Panc1 (cell line): Measurements from ENCODE around the gene TAF15. TPM values are rescaled to one million over a fixed set of nuclear protein-coding genes. Genes with fewer than 3 reads are reported as not detected.

Source experiments
- ATAC-seq: fragments of 200-7000 bp; cut with Tn5 transposase; 2 replicates; pipeline ENCODE4 v1.9.1; 2020; ENCODE audit warnings: mild to moderate bottlenecking, moderate library complexity
- BruUV-seq: library from RNA; stranded (reverse); fragments of 400-500 nt; replicated peaks from 2 replicates; lab custom pipeline; 2021; lab: Mats Ljungman, UMichigan
- CTCF ChIA-PET: fragments of 300-600 bp; sonication (Branson Sonifier 250); formaldehyde crosslinking; loops from one replicate; lab custom pipeline; 2022; ENCODE audit warnings: antibody characterized with exemption; lab: Charles Lee
- POLR2A ChIA-PET: fragments of 300-600 bp; sonication (Branson Sonifier 250); formaldehyde crosslinking; loops from one replicate; lab custom pipeline; 2022; ENCODE audit warnings: antibody characterized with exemption; lab: Charles Lee
- DNase-seq: peaks from one replicate; pipeline ENCODE4 v3.0.0-alpha.2; 2010; ENCODE audit warnings: low read depth, low spot score
- H3K27ac ChIP-seq: 2 replicates; pipeline ENCODE4 v1.5.1; 2011; ENCODE audit warnings: mild to moderate bottlenecking, low read length, inconsistent platforms
- H3K27me3 ChIP-seq: fragments of 200-500 bp; sonication (Bioruptor generic); 2 replicates; pipeline ENCODE4 v1.6.0; 2014; ENCODE audit warnings: low read length, inconsistent platforms; ENCODE audit not compliant: control insufficient read depth, insufficient read depth
- H3K36me3 ChIP-seq: fragments of 200-500 bp; sonication (Bioruptor generic); 2 replicates; pipeline ENCODE4 v1.5.1; 2014; ENCODE audit warnings: inconsistent platforms, mild to moderate bottlenecking, low read length, moderate library complexity; ENCODE audit not compliant: control insufficient read depth, insufficient read depth
- H3K4me1 ChIP-seq: 2 replicates; pipeline ENCODE4 v1.5.1; 2011; ENCODE audit warnings: inconsistent platforms, mild to moderate bottlenecking, low read length, moderate library complexity; ENCODE audit not compliant: control insufficient read depth, insufficient read depth
- H3K4me3 ChIP-seq, 2 experiments: 2 replicates each; pipeline ENCODE4 v1.5.1; 2011 to 2012; ENCODE audit warnings: low read depth in 2 of 2, low read length in 2 of 2, mild to moderate bottlenecking in 2 of 2, inconsistent platforms in 1 of 2, moderate library complexity in 1 of 2
- H3K9me3 ChIP-seq: fragments of 200-500 bp; sonication (Bioruptor generic); 2 replicates; pipeline ENCODE4 v1.5.1; 2014; ENCODE audit warnings: low read depth, mild to moderate bottlenecking, inconsistent platforms, low read length, moderate library complexity; ENCODE audit not compliant: control insufficient read depth, insufficient read depth
- CTCF ChIP-seq: fragments of 450-650 bp; IDR thresholded peaks from 2 replicates; pipeline ENCODE4 v1.5.1; 2017; ENCODE audit warnings: mild to moderate bottlenecking
- POLR2AphosphoS5 ChIP-seq: IDR thresholded peaks from 2 replicates; pipeline ENCODE4 v1.6.1; 2012; ENCODE audit warnings: mild to moderate bottlenecking, low read depth, low read length, moderate library complexity
- REST ChIP-seq, 2 experiments: IDR thresholded peaks; 2 replicates each; pipeline ENCODE4 v1.6.1; 2011 to 2012; ENCODE audit warnings: low read depth in 2 of 2, control low read depth in 1 of 2, low read length in 1 of 2, mild to moderate bottlenecking in 1 of 2, moderate library complexity in 1 of 2; ENCODE audit not compliant: insufficient read depth in 1 of 2
- SIN3A ChIP-seq: IDR thresholded peaks from 2 replicates; pipeline ENCODE4 v1.6.1; 2012; ENCODE audit warnings: low read depth, mild to moderate bottlenecking, low read length, moderate library complexity, borderline replicate concordance; ENCODE audit not compliant: insufficient read depth
- TCF7L2 ChIP-seq: IDR thresholded peaks from 2 replicates; pipeline ENCODE4 v1.6.1; 2011; ENCODE audit warnings: mild to moderate bottlenecking, low read depth, low read length, inconsistent platforms
- in situ Hi-C: cut with HindIII; loops from 2 replicates; pipeline ENCODE4 v1.10.0; 2016; ENCODE audit warnings: low sequenced_read_pairs, low pct_unique_long_range_greater_than_20kb
- intact Hi-C: fragments of 100-400 bp; cut with micrococcal nuclease; formaldehyde crosslinking; loops from one replicate; pipeline ENCODE4 v1.10.0; 2022; ENCODE audit not compliant: unreplicated experiment
- total RNA-seq: library from RNA; stranded (reverse); gene quantifications from one replicate; pipeline ENCODE4 v1.2.1, GENCODE V29; 2021; ENCODE audit not compliant: unreplicated experiment

The TAF15 gene
- total RNA-seq, 1 experiment from 2014 or later: 249 TPM

- BruUV-seq: no TSS peak
- H3K36me3 ChIP-seq: no peaks in the 10 kb centered on the region
- H3K27me3 ChIP-seq: no peaks in the 10 kb centered on the region
- DNase-seq (no peak), ATAC-seq (no peak)
- no peaks in the 10 kb centered on the region for H3K4me1 ChIP-seq
- no peak overlapping the region for H3K4me3 ChIP-seq
- H3K9me3 ChIP-seq: no peaks in the 10 kb centered on the region
- TF ChIP-seq REST (IDR thresholded peaks at IDR 0.05; ENCODE audit: insufficient read depth in 1 of 2, low read depth in 2 of 2, low read length in 1 of 2) (no peak), POLR2AphosphoS5 (no peak), CTCF (no peak), TCF7L2 (no peak), SIN3A (no peak)
- ChIA-PET CTCF (no interaction called here), POLR2A (no interaction called here)
- no peak overlapping the region for H3K27ac ChIP-seq
- intact Hi-C loops (no loop called here), in situ Hi-C loops (no loop called here)
Observed at GRCh38 chr17:35875800-35876139, 66.5 kb downstream of the TAF15 start.

- no peak for TF ChIP-seq CTCF
- no peak for TF ChIP-seq POLR2AphosphoS5
- ChIA-PET CTCF (no interaction called here), POLR2A (interaction anchor here (0.7 kb wide), 1 partner anchor 184 kb away, joined by 3 read pairs; no protein-coding TSS in a partner anchor)
- Histone ChIP-seq H3K36me3 (no peaks in the 10 kb centered on the region), H3K9me3 (no peaks in the 10 kb centered on the region), H3K27ac (no peak overlapping the region), H3K27me3 (no peaks in the 10 kb centered on the region), H3K4me3 (no peak overlapping the region), H3K4me1 (no peaks in the 10 kb centered on the region)
- no peak for DNase-seq
- intact Hi-C loops (no loop called here), in situ Hi-C loops (no loop called here)
- no TSS peak for BruUV-seq
- ATAC-seq: no peak
Observed at GRCh38 chr17:35876534-35876933, 67.2 kb downstream of the TAF15 start.
